Mesothelial cell of epicardium (in vitro differentiated cells): ENCODE data around the gene HCN3. TPM values are rescaled to one million over a fixed set of nuclear protein-coding genes. Genes with fewer than 3 reads are reported as not detected.
"Not testable (repeated sequence)": the region's sequence is repeated elsewhere in the genome, so short reads cannot be mapped to it uniquely, and the experiment has no call there.

Experiments used
- DNase-seq, 2 experiments: peaks; one replicate each; pipeline ENCODE4 v3.0.0; 2021; ENCODE audit warnings: low spot score in 2 of 2; ENCODE audit not compliant: unreplicated experiment in 2 of 2
- H3K27ac Mint-ChIP-seq: 2 replicates; pipeline ENCODE4 v1.8.0; 2021; ENCODE audit warnings: mixed read lengths
- H3K27me3 Mint-ChIP-seq: 2 replicates; pipeline ENCODE4 v1.8.0; 2021; ENCODE audit warnings: low read depth, mixed read lengths
- H3K36me3 Mint-ChIP-seq: 2 replicates; pipeline ENCODE4 v1.8.0; 2021; ENCODE audit warnings: mixed read lengths
- H3K4me1 Mint-ChIP-seq: 2 replicates; pipeline ENCODE4 v1.8.0; 2021; ENCODE audit warnings: mixed read lengths
- H3K4me3 Mint-ChIP-seq: 2 replicates; pipeline ENCODE4 v1.8.0; 2021; ENCODE audit warnings: mild to moderate bottlenecking, moderate library complexity, mixed read lengths
- H3K9me3 Mint-ChIP-seq: 2 replicates; pipeline ENCODE4 v1.8.0; 2021; ENCODE audit warnings: mixed read lengths
- CTCF ChIP-seq: fragments of 200-600 bp; sonication (generic); IDR thresholded peaks from one replicate; pipeline ENCODE4 v1.5.0; 2021; ENCODE audit warnings: antibody characterized with exemption; ENCODE audit not compliant: unreplicated experiment
- total RNA-seq: library from RNA; stranded (reverse); gene quantifications from 3 replicates; pipeline ENCODE4 v1.2.1, GENCODE V29; 2021

The HCN3 gene
- total RNA-seq, 1 donor from 2014 or later: 13.1 TPM

GRCh38 chr1:155285063-155285462 lies 7.8 kb downstream of the HCN3 start:
- no peak for TF ChIP-seq CTCF
- no peaks in the 10 kb centered on the region for H3K9me3 Mint-ChIP-seq
- H3K27ac Mint-ChIP-seq: no peak overlapping the region
- no peaks in the 10 kb centered on the region for H3K27me3 Mint-ChIP-seq
- peaks cover 14% of the 10 kb centered on the region for H3K36me3 Mint-ChIP-seq
- DNase-seq: no peak
- no peak overlapping the region for H3K4me3 Mint-ChIP-seq
- H3K4me1 Mint-ChIP-seq: no peaks in the 10 kb centered on the region

- H3K27me3 Mint-ChIP-seq: no peaks in the 10 kb centered on the region
- peaks cover 14% of the 10 kb centered on the region for H3K36me3 Mint-ChIP-seq
- DNase-seq: no peak
- H3K4me3 Mint-ChIP-seq: no peak overlapping the region
- TF ChIP-seq CTCF: no peak
- H3K4me1 Mint-ChIP-seq: no peaks in the 10 kb centered on the region
- no peaks in the 10 kb centered on the region for H3K9me3 Mint-ChIP-seq
- no peak overlapping the region for H3K27ac Mint-ChIP-seq
Measured at GRCh38 chr1:155285631-155286044, 8.4 kb downstream of the HCN3 start.

DNA sequence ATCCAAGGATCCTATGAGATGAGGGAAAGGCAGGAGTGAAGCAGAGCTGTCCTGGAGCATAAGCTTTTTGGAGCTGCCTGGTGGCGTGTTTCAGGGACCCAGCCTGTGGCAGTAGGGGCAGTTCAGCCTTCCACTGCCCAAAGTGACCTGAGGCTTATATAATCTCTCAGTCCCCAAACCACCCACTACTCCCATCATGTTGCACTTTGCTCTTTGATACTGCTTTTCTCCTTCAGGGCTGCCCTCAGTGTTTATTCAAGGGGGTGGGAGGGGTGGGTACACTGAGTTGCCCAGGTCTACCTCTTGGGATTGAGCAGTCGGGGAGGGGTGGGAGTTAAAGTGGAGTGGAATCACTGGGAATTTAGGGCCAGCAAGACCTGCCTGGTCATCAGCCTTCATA lies 9.3 kb downstream of the HCN3 start:
- H3K4me1 Mint-ChIP-seq: no peaks in the 10 kb centered on the region
- H3K27ac Mint-ChIP-seq: no peak overlapping the region
- TF ChIP-seq CTCF: no peak
- DNase-seq: no peak
- H3K4me3 Mint-ChIP-seq: no peak overlapping the region
- H3K36me3 Mint-ChIP-seq: peaks cover 14% of the 10 kb centered on the region
- no peaks in the 10 kb centered on the region for H3K9me3 Mint-ChIP-seq
- H3K27me3 Mint-ChIP-seq: no peaks in the 10 kb centered on the region

DNA sequence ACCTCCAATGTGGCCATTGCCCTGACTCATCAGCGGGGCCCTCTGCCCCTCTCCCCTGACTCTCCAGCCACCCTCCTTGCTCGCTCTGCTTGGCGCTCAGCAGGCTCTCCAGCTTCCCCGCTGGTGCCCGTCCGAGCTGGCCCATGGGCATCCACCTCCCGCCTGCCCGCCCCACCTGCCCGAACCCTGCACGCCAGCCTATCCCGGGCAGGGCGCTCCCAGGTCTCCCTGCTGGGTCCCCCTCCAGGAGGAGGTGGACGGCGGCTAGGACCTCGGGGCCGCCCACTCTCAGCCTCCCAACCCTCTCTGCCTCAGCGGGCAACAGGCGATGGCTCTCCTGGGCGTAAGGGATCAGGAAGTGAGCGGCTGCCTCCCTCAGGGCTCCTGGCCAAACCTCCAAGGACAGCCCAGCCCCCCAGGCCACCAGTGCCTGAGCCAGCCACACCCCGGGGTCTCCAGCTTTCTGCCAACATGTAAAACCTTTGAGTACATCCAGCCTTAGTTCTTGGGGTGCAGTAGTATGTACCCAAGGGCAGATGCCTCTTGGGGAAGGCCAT lies 10.8 kb downstream of the HCN3 start:
- no peak for DNase-seq
- Mint-ChIP-seq H3K36me3 (peaks cover 8% of the 10 kb centered on the region), H3K27ac (no peak overlapping the region), H3K4me1 (no peaks in the 10 kb centered on the region), H3K9me3 (no peaks in the 10 kb centered on the region), H3K4me3 (no peak overlapping the region), H3K27me3 (no peaks in the 10 kb centered on the region)
- TF ChIP-seq CTCF: no peak

- H3K27me3 Mint-ChIP-seq, H3K27ac Mint-ChIP-seq, H3K9me3 Mint-ChIP-seq, H3K36me3 Mint-ChIP-seq, H3K4me1 Mint-ChIP-seq, DNase-seq, H3K4me3 Mint-ChIP-seq: not testable (repeated sequence)
Measured at GRCh38 chr1:155291006-155291405, 13.7 kb downstream of the HCN3 start.

- TF ChIP-seq CTCF: no peak
- no peak for DNase-seq
- Mint-ChIP-seq H3K9me3 (no peaks in the 10 kb centered on the region), H3K27me3 (peaks cover 5% of the 10 kb centered on the region), H3K4me3 (no peak overlapping the region), H3K36me3 (peaks cover 8% of the 10 kb centered on the region), H3K4me1 (peaks cover 13% of the 10 kb centered on the region), H3K27ac (no peak overlapping the region)
Measured at GRCh38 chr1:155293086-155293749, 16.0 kb downstream of the HCN3 start.
